ENCODE data around the gene MTCL3.

The MTCL3 gene

DNA sequence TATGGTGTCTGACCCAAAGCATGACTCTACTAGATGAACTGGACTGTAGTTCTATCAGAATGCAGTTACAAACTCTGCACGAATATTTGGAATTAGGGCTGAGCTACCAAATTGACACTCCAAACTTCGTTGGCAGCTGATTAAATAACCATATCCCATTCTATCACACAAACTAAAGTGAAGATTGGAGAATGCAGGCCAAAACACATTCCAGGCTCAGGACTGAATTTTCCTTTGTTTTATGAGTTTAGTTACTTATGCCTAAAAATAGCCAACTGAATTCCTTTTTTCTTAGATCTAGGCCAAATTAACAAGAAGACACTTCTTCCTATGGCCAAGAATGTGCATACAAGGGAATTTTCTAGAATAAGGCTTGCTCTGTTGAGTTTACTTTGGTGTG is 50.2 kb downstream of the MTCL3 start:
- no peak for DNase-seq (ENCODE audit: low spot score)

DNA sequence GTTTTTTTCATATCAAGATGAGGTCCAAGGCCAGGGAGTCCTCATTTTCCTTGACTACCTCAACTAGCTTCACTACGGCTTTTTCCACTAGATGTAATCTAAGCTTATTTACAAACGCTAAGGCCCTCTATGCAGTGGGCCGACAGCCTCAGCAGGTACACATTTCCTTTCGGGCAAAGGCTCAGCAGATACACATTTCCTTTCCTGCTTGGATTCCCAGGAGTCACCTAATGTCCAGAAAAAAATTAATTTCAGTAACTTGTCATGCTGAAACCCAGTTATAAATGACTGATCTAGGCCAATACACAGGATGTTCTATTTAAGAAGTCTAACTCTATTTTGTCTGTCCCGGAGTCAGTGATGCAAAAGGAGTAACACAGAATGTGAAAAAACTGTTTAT is 52.7 kb downstream of the MTCL3 start:
- no peak for DNase-seq (ENCODE audit: low spot score)

DNA sequence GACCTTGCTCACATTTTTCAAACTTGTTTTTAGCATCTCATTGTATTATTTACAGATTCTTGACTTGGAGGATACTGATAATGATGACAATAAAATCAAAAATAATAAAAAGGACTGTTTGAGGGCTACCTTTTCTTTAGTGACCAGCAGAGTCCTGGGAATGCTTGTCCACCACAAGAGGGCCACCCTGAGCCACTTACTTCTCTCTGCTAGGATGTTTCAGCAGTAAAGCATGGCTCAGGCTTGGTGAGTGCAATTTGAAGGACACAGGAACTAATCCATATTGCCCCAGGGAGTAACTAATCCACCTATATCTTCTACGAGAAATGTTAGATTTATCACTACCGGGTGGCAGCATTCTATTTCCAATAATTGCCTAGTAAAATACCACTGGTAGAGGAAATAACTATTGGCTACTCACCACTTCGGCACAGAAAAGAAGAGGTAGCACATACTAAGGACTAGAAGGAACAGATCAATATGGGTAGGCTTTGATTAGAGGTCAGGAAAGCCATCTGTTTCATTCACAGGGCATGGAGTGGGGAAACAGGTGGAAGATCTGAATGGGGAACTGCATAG is 54.2 kb downstream of the MTCL3 start:
- DNase-seq (ENCODE audit: low spot score): peak; percentile 76

DNA sequence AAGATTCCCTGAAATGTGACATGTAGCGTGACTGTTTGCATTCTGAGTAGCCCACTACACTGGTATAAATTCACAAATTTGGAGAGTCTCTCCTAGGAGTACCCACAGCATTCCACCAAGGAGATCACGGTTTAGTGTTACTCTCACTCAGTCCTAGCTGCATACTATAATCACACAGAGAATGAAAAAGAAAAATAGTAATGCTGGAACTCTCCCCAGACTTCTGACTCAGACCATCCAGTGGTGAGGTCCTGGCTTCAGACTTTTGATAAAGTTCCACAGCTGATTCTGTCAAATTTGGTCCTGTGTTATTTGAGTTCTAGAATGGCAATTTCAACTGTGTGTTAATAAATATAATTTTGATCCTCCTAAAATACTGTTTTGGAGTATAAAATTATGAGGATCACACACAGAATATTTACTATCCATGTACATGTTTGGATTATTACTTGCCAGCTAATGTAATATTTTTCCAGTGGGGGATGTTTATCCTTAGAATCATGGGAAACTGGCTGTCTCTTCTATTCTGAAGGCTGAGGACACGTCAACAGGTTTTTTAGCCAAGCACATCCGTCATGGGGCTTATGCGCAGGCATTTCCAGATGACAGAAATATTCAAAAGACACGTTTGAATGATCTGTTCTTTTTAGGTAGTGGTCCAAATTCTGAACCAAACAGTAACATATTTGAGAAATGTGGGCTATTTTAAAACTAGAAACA is 54.8 kb downstream of the MTCL3 start:
- DNase-seq (ENCODE audit: low spot score): no peak

DNA sequence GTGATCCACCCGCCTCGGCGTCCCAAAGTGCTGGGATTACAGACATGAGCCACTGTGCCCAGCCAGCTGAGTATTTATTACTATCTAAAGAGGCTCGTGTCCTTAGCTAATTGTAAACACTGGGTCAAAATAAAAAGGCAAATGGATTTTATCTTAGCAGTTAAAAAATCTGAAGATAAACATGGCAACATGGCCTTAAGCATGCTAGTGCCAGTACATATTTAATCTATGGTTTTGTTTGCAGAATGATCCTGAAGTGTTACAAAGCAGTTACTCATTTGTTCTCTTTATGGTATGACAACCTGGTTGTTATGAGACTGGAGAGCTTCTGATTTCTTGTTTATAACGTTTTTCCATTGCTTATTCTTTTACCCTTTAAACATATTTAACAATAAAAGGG is 56.1 kb downstream of the MTCL3 start:
- no peak for DNase-seq (ENCODE audit: low spot score)

DNA sequence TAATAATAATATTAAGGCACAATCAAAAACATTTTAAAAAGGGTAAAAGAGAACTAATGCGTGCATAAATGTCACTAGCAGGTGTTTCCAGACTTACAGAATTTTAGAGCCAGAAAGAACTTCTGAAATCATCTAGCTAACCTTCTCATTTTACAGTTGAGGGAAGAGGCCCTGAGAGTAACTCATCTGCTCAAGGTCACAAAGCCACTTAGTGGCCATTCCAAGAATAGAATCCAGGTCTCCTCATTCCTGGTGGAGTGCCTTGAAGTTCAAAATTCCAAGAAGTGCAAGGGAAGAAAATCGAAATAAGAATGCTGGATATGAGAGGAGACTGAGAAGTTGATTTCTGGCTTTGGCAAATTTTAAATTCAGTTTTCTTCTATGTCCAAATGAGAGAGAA is 56.8 kb downstream of the MTCL3 start:
- no peak for DNase-seq (ENCODE audit: low spot score)

DNA sequence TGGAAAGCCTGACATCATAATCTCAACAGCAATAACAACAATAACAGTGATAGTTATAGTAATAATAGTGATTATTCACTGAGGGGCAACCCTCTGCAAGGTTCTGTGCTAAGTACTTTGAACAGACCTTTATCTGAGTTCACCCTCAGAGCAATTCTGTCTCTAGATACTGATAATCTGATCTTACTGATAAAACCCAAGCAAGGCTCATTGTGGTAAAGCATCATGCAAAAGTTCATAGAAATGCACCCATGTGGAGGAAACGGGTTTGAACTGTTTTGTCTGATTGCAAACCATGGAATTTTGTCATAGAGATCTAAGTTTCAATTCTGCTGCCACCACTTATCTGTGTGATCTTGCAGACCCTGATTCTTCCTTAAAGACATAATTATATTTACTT is 58.7 kb downstream of the MTCL3 start:
- DNase-seq (ENCODE audit: low spot score): no peak

DNA sequence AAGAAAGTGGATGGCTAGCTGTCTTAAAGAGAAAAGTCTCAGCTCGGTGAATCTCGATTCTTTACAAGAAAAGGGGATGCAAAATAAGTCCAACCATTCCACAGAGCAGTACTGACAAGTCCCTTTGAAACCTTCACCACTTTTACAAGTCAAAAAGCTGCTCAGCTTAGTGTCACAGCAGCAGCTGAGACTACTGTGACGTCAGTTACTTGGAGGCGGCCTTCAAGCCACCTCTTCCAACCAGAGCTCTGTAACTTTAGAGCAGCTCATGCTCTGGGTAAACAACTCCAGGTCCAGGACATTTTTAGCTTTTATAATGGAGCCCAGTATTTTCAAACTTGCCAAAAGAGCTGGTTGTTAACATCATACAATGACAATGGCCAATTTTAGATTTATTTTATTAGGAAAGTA is 59.9 kb downstream of the MTCL3 start, which contains the start of gene KIAA0408:
Gene KIAA0408, minus strand, starts transcription at position 159 of the 411 bp plus-strand sequence. CDS start 5,408 bp downstream, outside the sequence.
- DNase-seq (ENCODE audit: low spot score): peak; percentile 37

DNA sequence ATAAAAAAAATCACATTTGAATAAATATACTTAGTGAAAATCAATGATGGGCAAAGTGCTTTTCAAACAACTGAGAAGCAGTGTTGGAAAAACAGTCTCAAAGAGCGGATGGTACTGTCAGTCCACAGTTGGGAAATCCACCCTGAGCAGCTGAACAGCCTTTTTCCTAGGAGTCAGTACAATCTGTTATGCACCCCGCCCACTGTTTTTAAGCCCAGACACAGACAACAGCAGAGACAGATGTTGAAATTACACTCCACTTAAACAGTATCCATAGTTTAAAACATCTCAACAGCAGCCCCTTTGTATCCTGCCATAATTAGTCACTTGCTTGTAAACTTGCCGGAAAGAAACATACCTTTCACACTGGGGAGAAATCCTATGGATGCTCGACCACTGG is 60.3 kb downstream of the MTCL3 start:
- DNase-seq (ENCODE audit: low spot score): no peak

DNA sequence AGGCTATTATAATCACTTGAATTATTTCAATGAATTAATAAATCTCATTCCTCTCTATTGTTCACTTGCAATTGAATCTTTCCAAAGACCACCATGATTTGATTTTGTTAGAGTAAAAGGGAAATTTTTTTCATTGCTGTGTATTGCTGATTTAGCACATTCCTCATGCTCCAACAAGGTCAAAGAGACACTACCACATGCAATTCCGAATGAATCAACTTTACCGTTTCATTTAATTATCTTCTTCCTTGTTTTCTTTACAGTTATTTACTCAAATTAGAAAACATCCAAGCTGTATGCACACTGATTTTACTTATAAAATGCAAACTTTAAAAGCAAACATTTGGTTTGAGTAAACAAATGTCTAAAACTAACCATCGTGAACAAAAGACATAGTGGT is 60.9 kb downstream of the MTCL3 start:
- no peak for DNase-seq (ENCODE audit: low spot score)

DNA sequence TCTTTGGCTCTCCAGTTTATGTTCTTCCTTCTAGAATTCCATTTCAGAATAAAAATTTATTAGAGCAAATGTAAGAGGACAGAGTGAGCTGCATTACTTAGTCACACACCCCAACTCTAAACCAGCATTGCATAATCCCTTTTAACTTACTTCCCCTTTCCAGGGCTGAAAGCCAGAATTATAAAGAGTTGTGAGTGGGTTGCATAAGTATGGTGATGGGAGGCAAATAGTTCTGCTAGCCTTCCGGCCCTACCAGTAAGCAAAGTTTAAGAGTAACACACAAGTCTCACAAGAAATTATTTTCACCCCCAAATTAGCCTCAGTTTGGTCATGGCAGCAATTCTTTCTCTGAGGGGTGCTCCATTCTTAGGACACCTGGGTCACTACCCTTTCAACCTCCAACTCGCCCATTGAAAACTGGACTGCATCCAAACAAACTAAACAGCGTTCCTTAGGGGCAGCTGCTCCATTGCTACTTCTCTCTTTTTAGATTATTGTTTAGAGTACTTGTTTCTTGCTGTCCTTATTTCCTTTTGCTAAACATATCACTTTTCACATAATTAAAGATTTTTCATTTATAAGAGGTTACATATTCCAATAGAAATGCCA is 61.6 kb downstream of the MTCL3 start:
- no peak for DNase-seq (ENCODE audit: low spot score)

DNA sequence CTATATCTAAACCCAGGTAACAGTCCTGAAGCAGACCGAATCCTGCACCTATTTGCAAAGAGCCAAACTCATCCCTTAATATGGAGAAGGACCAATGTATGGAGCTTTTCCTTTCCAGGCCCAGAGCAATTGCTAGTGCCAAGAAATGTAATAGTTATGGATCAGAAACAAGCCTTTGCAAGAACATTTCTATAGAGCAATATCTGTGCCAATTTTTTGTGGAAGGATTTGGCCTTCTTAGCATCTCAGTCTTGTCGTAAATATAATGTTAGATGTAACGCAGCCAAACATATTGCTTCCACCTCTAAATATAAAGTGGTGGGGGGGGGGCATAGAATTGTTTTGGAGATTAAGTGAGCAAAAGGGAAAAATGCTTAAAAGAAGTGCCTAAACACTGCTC is 62.7 kb downstream of the MTCL3 start:
- no peak for DNase-seq (ENCODE audit: low spot score)

DNA sequence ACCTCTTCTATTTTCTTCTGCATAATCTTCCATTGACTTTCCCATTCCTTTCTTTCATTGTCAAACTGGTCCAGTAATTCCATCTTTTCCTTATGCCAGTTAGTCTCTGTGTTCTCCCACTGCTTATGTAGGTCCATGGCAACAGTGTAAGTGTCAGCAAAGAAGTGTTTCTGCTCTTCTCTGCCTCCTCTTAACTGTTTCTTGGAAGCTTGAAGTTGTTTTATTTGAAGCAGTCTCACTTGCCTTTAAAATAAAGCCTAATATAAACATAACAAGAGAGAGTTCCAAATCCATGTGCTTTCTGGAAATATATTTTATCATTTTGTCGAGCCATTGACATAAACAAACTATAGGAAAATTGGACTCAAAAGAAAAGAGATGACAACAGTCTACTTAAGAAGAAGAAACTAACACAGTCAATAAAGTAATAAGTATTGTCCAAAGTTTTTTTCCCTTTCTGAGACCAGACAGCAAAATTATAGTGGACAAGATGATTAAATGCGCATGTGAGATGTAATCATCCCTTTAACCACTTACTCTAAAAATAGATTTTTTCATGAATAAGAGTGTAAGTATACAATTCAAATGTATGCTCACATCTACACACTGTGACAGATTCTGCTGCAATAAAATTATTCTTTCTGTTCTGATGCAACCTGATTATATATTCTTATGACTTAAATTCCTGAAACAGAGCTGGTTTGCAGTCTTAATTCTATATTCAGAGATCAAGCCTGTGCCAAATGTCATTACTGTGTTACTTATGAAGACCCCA is 65.1 kb downstream of the MTCL3 start:
- DNase-seq (ENCODE audit: low spot score): no peak

DNA sequence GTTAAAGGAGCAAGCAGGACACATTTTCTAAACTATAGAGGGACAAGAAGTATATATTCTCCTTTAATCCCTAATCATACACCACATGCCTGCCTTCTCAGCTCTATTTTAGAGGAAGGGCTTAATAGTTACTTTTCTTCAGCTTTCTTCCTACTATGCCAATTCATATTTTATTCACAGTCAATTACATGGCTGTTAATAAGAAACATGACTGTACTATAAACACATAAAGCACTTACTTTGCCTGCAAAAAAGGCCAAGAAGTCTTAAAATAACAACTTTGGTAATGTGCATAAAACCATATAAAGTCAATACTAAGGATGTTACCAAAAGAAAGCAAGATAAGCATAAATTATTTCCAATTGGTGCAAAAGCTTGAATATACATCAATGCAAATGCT is 66.3 kb downstream of the MTCL3 start:
- DNase-seq (ENCODE audit: low spot score): no peak

DNA sequence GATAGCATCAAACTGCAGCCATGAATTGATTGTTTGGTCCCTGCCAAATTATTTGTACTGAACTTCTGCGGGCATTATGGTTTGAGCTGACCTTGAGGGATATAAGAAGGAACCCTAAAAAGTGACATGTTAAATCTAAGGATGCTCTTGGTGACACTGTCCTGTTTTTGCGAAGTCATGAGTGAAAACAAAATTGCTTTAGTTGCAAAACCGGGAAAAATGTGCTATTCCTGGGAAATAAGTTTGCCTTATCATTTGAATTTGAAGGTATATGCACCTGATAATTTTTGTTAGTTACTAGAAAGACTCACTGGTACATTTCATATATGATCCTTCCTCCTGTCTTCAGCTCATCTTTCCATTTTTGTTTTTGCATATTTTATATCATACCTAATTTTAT is 67.7 kb downstream of the MTCL3 start:
- no peak for DNase-seq (ENCODE audit: low spot score)

DNA sequence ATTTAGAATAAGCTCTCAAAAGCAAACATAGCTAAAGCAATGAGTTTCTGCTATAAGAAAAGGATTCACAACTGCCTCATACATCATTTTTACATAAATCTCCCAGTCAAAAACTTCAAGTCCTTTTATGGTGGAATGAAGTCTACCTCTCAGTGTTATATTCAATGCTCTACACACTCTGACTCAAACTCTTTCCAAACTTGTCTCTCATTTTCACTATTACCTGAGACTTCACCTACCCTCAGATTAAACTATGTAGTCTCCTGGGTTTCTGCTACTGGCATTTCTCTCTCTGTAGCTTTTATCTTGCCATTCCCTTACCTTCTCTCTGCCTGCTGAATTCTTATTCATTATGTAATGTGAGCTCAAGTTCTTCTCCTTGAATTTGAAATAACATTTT is 71.4 kb downstream of the MTCL3 start:
- DNase-seq (ENCODE audit: low spot score): no peak

DNA sequence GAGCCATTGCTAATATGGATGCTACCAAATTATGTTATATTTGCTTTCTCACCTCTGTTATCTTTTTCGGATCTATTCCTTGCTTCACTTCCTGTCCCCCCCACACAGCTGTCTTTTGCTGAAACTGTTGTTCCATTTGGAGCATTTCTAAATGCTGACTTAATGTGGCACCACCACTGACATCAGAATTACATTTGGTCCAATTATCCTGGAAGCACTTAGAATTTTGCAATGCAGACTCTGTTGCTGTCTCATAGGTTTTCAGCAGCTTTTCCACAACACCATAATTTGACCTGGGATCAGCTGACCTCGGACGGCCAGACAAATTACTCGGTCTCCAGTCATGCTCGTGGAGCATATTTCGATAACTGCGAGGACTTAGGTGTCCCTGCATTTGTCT is 72.8 kb downstream of the MTCL3 start:
- DNase-seq (ENCODE audit: low spot score): no peak

DNA sequence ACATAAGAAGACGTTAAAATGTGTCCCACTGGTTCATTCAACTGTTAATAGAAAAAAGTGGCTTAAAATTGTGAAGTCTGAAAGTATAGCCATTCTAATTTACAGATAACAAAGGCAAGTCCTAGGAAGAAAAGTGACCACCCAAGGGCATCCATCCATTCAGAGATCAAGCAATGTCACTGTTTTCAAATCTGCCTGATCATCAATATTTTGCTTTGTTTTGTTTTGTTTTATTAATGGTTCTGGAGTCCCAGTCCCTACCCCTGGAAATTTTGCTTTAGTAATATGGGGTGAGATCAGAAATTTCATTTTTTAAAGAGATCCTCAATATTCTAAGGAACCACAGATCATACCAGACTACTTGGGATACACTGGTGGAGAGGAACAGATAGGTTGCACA is 77.3 kb downstream of the MTCL3 start:
- DNase-seq (ENCODE audit: low spot score): no peak

DNA sequence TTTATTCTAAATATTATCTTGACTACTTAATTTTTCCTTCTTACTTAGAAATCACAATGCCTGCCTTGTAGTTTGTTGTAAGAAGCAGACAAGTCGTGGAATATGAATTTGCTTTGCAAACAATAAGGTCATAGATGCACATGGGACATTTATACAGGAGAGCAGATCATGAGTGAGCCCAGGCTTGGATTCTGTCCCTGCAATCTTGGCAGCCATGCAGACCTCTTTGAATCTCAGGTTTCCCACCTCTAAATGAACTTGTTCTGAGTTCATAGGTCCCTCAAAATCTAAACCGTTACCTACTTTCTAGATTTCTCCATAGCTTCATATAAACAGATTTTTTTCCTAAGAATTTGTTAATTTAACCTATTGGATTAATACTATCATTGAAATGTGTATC is 79.4 kb downstream of the MTCL3 start:
- no peak for DNase-seq (ENCODE audit: low spot score)

DNA sequence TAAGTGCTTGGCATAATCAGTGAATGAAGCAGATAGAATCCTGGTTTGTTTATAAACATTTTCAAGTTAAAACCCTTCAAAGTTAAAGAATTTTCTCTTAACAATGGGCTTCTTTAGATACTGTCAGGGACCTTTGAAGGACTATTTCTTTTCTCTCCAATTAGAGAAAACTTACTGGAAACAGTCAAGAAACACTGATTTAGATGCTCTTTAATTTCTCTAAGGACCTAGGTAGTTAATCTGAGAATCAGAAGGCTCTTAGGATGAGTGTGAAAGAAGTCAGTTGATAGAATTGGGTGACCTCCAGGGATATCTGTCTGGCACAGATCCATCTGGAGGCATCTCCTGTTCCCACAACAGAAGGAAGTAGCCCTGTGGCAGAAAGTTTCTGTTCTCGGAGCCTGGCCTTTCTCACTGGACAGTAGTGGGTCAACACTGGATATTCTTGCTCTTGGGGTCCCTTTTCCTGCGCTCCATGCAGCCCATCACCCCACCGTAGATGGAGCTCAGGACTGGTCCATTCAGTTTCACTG is 82.5 kb downstream of the MTCL3 start:
- DNase-seq (ENCODE audit: low spot score): peak; percentile 56

DNA sequence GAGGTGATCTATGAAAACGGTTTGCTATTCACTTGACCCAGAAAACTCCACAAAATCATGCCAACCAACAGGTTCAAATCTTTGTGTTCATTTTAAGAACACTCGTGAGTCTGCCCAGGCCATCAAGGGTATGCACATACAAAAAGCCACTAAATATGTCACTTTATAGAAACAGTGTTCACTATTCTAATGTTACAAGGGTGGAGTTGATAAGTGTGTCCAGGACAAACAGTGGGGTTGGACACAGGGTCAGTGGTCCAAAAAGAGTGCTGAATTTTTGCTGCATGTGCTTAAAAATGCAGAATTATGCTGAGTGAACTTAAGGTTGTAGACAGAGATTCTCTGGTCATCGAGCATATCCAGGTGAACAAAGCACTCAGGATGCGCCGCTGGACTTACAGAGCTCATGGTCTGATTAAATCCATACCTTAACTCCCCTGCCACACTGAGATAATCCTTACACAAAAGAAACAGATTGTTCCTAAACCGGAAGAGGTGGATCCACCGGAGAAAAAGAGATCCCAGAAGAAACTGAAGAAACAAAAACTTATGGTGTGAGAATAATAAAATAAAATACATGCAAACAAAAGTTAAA is 83.4 kb downstream of the MTCL3 start:
- DNase-seq (ENCODE audit: low spot score): peak; percentile 37

DNA sequence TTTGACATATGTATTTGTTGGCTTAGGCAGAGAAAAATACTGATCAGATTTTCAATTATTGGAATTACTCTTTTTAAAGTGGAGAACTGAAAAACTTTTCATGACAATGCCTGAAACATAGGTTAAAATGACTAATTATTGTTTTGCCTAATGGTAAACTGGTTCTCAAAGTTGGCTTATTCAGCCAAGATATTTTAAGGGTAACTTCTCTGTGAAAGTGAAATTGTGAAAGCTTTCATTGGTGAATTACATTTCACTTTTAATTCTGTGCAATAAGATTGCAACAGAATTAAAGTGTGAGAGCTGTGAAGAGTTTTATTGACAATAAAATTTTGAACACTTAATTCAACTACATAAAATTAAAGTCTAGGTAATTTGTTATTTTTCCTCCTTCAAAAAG is 84.5 kb downstream of the MTCL3 start:
- DNase-seq (ENCODE audit: low spot score): no peak
